Liver (tissue), 9 donors: ENCODE data around the gene WDR27. TPM values are rescaled to one million over a fixed set of nuclear protein-coding genes. Genes with fewer than 3 reads are reported as not detected.
A peak's percentile ranks its signal among the peaks of the same experiment; 100 is the strongest.
"Not testable (repeated sequence)": the region's sequence is repeated elsewhere in the genome, so short reads cannot be mapped to it uniquely, and the experiment has no call there.

Experiments used
- DNase-seq: peaks from one replicate; pipeline ENCODE4 v3.0.0-alpha.2; 2017; ENCODE audit warnings: low spot score
- H3K27ac ChIP-seq, 2 donors: one replicate each; pipeline ENCODE4 v1.7.0; 2013; ENCODE audit warnings: inconsistent platforms in 2 of 2, low read length in 2 of 2, control low read depth in 1 of 2, low read depth in 1 of 2, mild to moderate bottlenecking in 1 of 2
- H3K27me3 ChIP-seq, 4 donors: one replicate each; pipeline versions ENCODE4 v1.6.1 to v1.7.0; 2013; ENCODE audit warnings: low read length in 3 of 4, inconsistent platforms in 1 of 4, mild to moderate bottlenecking in 1 of 4, moderate library complexity in 1 of 4; ENCODE audit not compliant: control insufficient read depth in 4 of 4, insufficient read depth in 4 of 4
- H3K36me3 ChIP-seq, 4 donors: one replicate each; pipeline versions ENCODE4 v1.6.1 to v1.7.0; 2013; ENCODE audit warnings: low read length in 3 of 4, mild to moderate bottlenecking in 3 of 4, low read depth in 1 of 4, moderate library complexity in 1 of 4; ENCODE audit not compliant: control insufficient read depth in 4 of 4, insufficient read depth in 3 of 4
- H3K4me1 ChIP-seq, 4 donors: one replicate each; pipeline versions ENCODE4 v1.6.1 to v1.7.0; 2013; ENCODE audit warnings: low read length in 3 of 4, mild to moderate bottlenecking in 3 of 4, moderate library complexity in 1 of 4; ENCODE audit not compliant: control insufficient read depth in 4 of 4, insufficient read depth in 4 of 4
- H3K4me3 ChIP-seq, 3 donors: one replicate each; pipeline versions ENCODE4 v1.6.1 to v1.7.0; 2013; ENCODE audit warnings: low read length in 3 of 3, control low read depth in 1 of 3, low read depth in 1 of 3, mild to moderate bottlenecking in 1 of 3
- H3K9ac ChIP-seq, 2 donors: one replicate each; pipeline ENCODE4 v1.7.0; 2013; ENCODE audit warnings: low read length in 2 of 2, mild to moderate bottlenecking in 2 of 2, moderate library complexity in 2 of 2, control low read depth in 1 of 2, low read depth in 1 of 2
- H3K9me3 ChIP-seq, 4 donors: one replicate each; pipeline versions ENCODE4 v1.6.1 to v1.7.0; 2013; ENCODE audit warnings: low read length in 3 of 4; ENCODE audit not compliant: control insufficient read depth in 4 of 4
- EGR1 ChIP-seq, 2 donors: IDR thresholded peaks; 2 replicates each; pipeline ENCODE4 v1.6.1; 2016 to 2018; ENCODE audit warnings: antibody characterized with exemption in 2 of 2, low read depth in 2 of 2
- FOXA1 ChIP-seq: IDR thresholded peaks from 2 replicates; pipeline ENCODE4 v1.6.1; 2016; ENCODE audit warnings: antibody characterized with exemption
- FOXA2 ChIP-seq: IDR thresholded peaks from 2 replicates; pipeline ENCODE4 v1.6.1; 2016; ENCODE audit warnings: antibody characterized with exemption
- GABPA ChIP-seq, 2 donors: IDR thresholded peaks in 1 of 2; conservative IDR thresholded peaks in 1 of 2; 2 replicates each; pipeline ENCODE4 v1.6.1; 2016; ENCODE audit warnings: antibody characterized with exemption in 2 of 2, mild to moderate bottlenecking in 1 of 2, moderate library complexity in 1 of 2
- HNF4A ChIP-seq, 2 donors: conservative IDR thresholded peaks; 2 replicates each; pipeline ENCODE4 v1.6.1; 2016; ENCODE audit warnings: antibody characterized with exemption in 2 of 2, mild to moderate bottlenecking in 2 of 2
- HNF4G ChIP-seq: IDR thresholded peaks from 2 replicates; pipeline ENCODE4 v1.6.1; 2016; ENCODE audit warnings: antibody characterized with exemption
- NR2F2 ChIP-seq: IDR thresholded peaks from 2 replicates; pipeline ENCODE4 v1.6.1; 2016; ENCODE audit warnings: antibody characterized with exemption
- RAD21 ChIP-seq, 2 donors: IDR thresholded peaks; 2 replicates each; pipeline ENCODE4 v1.6.1; 2016; ENCODE audit warnings: antibody characterized with exemption in 2 of 2, mild to moderate bottlenecking in 2 of 2
- TAF1 ChIP-seq: conservative IDR thresholded peaks from 2 replicates; pipeline ENCODE4 v1.6.1; 2016; ENCODE audit warnings: antibody characterized with exemption, mild to moderate bottlenecking
- YY1 ChIP-seq: IDR thresholded peaks from 2 replicates; pipeline ENCODE4 v1.6.1; 2016; ENCODE audit warnings: antibody characterized with exemption, mild to moderate bottlenecking
- WGBS: extraction: QIAGEN DNeasy Blood & Tissue Kit; methylation state at CpG from one replicate; pipeline ENCODE4 v1.1.7; 2013; 5-methylcytosine and 5-hydroxymethylcytosine counted together
- polyA plus RNA-seq, 2 donors: library from polyadenylated mRNA; stranded (reverse) in 1 of 2; unstranded in 1 of 2; fragments of 200-250 nt in 1 of 2; fragments of >200 nt in 1 of 2; fragmentation: Nextera tagmentation in 1 of 2; extraction: Ambion mirVana in 1 of 2; gene quantifications; one replicate each; pipeline versions ENCODE4 v1.2.1 to v1.2.3, GENCODE V29; 2013 to 2015
- total RNA-seq, 2 donors: library from RNA; depleted of rRNA; stranded (reverse); fragments of >200 nt; gene quantifications; one replicate each; pipeline ENCODE4 v1.2.3, GENCODE V29; 2014
- TF ChIP-seq, protein P1 (sequence below): fragments of 150-350 bp; IDR thresholded peaks from 2 replicates; pipeline ENCODE4 v1.5.1; 2017; ENCODE audit warnings: improper control_type of control experiment, low read depth, low read length; ENCODE audit not compliant: missing input control
- TF ChIP-seq, protein P2 (sequence below): IDR thresholded peaks from 2 replicates; pipeline ENCODE4 v1.6.1; 2016; ENCODE audit warnings: antibody characterized with exemption
- TF ChIP-seq, protein P3 (sequence below): IDR thresholded peaks from 2 replicates; pipeline ENCODE4 v1.6.1; 2016; ENCODE audit warnings: antibody characterized with exemption, mild to moderate bottlenecking
- TF ChIP-seq, protein P4 (sequence below): IDR thresholded peaks from 2 replicates; pipeline ENCODE4 v1.6.1; 2016; ENCODE audit warnings: antibody characterized with exemption
- donor health status: healthy.
- donor health status: healthy.
- donor health status: healthy.
- donor health status: healthy.
- donor health status: healthy.

Gene WDR27
- total and polyA plus RNA-seq, 4 donors, result 3.7 to 20.1 (median 7.7) TPM

DNA sequence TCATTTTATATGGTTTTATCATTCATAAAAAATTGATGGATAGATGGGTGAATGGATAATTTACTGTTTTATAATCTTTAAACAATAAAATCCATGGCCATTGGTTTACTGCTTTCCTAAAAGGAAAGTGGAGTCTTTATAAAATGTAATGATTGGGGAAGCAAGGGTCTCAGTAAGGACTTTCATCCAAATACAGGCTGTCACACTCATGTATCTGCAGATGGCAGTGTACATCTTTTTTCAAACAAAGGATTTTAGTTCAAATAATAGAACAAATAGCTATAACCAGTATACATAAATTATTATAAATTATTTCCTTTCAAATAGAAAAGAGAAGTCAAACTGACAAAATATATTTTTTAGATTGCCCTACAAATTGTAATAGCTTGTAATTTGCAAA lies 190.0 kb downstream of the WDR27 start:
- DNase-seq, H3K9me3 ChIP-seq, H3K4me3 ChIP-seq, H3K36me3 ChIP-seq, H3K9ac ChIP-seq, H3K4me1 ChIP-seq, H3K27ac ChIP-seq, H3K27me3 ChIP-seq: not testable (repeated sequence)
- TF ChIP-seq RAD21 (IDR thresholded peaks at IDR 0.05), result peak; percentile 32 to 48
- TF ChIP-seq, protein P1, sequence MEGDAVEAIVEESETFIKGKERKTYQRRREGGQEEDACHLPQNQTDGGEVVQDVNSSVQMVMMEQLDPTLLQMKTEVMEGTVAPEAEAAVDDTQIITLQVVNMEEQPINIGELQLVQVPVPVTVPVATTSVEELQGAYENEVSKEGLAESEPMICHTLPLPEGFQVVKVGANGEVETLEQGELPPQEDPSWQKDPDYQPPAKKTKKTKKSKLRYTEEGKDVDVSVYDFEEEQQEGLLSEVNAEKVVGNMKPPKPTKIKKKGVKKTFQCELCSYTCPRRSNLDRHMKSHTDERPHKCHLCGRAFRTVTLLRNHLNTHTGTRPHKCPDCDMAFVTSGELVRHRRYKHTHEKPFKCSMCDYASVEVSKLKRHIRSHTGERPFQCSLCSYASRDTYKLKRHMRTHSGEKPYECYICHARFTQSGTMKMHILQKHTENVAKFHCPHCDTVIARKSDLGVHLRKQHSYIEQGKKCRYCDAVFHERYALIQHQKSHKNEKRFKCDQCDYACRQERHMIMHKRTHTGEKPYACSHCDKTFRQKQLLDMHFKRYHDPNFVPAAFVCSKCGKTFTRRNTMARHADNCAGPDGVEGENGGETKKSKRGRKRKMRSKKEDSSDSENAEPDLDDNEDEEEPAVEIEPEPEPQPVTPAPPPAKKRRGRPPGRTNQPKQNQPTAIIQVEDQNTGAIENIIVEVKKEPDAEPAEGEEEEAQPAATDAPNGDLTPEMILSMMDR, result peak; percentile 8

DNA sequence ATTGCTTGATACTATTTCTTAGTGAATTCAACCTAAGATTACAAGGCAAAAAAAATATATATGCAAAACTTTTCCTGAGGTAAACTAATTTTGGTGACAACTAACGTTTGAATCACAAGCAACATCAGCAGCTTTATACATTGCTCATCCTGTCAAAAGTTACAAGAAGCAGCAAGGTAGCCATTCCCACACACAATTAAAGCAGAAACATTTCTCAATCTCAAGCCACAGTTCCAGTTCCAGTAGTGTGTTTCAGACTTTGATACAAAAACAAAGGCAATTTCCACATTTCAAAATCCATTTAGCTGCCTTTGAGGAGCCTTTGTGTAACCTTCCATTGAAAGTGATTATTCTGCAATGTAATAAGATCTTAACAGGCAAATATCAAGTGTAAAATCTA lies 191.0 kb downstream of the WDR27 start:
- Histone ChIP-seq H3K4me1 (peaks cover 0 to 2% (median 0%) of the 10 kb centered on the region in 4 donors), H3K9ac (no peak overlapping the region), H3K27me3 (no peaks in the 10 kb centered on the region), H3K27ac (no peak overlapping the region), H3K4me3 (no peak overlapping the region), H3K9me3 (no peaks in the 10 kb centered on the region), H3K36me3 (no peaks in the 10 kb centered on the region)
- no peak for TF ChIP-seq TAF1
- TF ChIP-seq GABPA (IDR thresholded peaks at IDR 0.05 in 1 of 2, conservative IDR thresholded peaks at IDR 0.05 in 1 of 2), result no peak
- TF ChIP-seq HNF4A (conservative IDR thresholded peaks at IDR 0.05), result peak; percentile 29 to 47
- WGBS, result 49% methylated on average over 1 of the region's 1 CpG
- DNase-seq, result no peak

- H3K27me3 ChIP-seq, result no peaks in the 10 kb centered on the region
- WGBS, result 97% methylated on average over 1 of the region's 1 CpG
- peaks cover 0 to 2% (median 0%) of the 10 kb centered on the region in 4 donors for H3K4me1 ChIP-seq
- no peak for DNase-seq
- no peaks in the 10 kb centered on the region for H3K36me3 ChIP-seq
- TF ChIP-seq EGR1 (IDR thresholded peaks at IDR 0.05; ENCODE audit: low read depth in 2 of 2), result no peak
- TF ChIP-seq NR2F2, result no peak
- no peak for TF ChIP-seq GABPA (IDR thresholded peaks at IDR 0.05 in 1 of 2, conservative IDR thresholded peaks at IDR 0.05 in 1 of 2)
- TF ChIP-seq TAF1, result no peak
- TF ChIP-seq, protein P2, sequence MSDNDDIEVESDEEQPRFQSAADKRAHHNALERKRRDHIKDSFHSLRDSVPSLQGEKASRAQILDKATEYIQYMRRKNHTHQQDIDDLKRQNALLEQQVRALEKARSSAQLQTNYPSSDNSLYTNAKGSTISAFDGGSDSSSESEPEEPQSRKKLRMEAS, result no peak
- TF ChIP-seq, protein P3, sequence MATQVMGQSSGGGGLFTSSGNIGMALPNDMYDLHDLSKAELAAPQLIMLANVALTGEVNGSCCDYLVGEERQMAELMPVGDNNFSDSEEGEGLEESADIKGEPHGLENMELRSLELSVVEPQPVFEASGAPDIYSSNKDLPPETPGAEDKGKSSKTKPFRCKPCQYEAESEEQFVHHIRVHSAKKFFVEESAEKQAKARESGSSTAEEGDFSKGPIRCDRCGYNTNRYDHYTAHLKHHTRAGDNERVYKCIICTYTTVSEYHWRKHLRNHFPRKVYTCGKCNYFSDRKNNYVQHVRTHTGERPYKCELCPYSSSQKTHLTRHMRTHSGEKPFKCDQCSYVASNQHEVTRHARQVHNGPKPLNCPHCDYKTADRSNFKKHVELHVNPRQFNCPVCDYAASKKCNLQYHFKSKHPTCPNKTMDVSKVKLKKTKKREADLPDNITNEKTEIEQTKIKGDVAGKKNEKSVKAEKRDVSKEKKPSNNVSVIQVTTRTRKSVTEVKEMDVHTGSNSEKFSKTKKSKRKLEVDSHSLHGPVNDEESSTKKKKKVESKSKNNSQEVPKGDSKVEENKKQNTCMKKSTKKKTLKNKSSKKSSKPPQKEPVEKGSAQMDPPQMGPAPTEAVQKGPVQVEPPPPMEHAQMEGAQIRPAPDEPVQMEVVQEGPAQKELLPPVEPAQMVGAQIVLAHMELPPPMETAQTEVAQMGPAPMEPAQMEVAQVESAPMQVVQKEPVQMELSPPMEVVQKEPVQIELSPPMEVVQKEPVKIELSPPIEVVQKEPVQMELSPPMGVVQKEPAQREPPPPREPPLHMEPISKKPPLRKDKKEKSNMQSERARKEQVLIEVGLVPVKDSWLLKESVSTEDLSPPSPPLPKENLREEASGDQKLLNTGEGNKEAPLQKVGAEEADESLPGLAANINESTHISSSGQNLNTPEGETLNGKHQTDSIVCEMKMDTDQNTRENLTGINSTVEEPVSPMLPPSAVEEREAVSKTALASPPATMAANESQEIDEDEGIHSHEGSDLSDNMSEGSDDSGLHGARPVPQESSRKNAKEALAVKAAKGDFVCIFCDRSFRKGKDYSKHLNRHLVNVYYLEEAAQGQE, result no peak
- no peak for TF ChIP-seq YY1
- TF ChIP-seq, protein P4, sequence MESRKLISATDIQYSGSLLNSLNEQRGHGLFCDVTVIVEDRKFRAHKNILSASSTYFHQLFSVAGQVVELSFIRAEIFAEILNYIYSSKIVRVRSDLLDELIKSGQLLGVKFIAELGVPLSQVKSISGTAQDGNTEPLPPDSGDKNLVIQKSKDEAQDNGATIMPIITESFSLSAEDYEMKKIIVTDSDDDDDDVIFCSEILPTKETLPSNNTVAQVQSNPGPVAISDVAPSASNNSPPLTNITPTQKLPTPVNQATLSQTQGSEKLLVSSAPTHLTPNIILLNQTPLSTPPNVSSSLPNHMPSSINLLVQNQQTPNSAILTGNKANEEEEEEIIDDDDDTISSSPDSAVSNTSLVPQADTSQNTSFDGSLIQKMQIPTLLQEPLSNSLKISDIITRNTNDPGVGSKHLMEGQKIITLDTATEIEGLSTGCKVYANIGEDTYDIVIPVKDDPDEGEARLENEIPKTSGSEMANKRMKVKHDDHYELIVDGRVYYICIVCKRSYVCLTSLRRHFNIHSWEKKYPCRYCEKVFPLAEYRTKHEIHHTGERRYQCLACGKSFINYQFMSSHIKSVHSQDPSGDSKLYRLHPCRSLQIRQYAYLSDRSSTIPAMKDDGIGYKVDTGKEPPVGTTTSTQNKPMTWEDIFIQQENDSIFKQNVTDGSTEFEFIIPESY, result no peak
- TF ChIP-seq FOXA2, result no peak
- no peak for TF ChIP-seq HNF4G
- no peak for TF ChIP-seq FOXA1
- no peaks in the 10 kb centered on the region for H3K9me3 ChIP-seq
- H3K27ac ChIP-seq, result no peak overlapping the region
- H3K4me3 ChIP-seq, result no peak overlapping the region
- H3K9ac ChIP-seq, result no peak overlapping the region
Observed at GRCh38 chr6:169508452-169508851, 193.4 kb downstream of the WDR27 start.
